Ectodermal cell (in vitro differentiated cells): Measurements from ENCODE around the gene CORIN.

Source experiments
- H3K27ac ChIP-seq: 2 replicates; pipeline ENCODE4 v1.7.0; 2013; ENCODE audit warnings: mild to moderate bottlenecking, low read depth, low read length; ENCODE audit not compliant: insufficient read depth, poor library complexity, severe bottlenecking
- H3K27me3 ChIP-seq: 2 replicates; pipeline ENCODE4 v1.7.0; 2013; ENCODE audit warnings: mild to moderate bottlenecking, low read length; ENCODE audit not compliant: insufficient read depth, control insufficient read depth, poor library complexity, severe bottlenecking
- H3K36me3 ChIP-seq: one replicate; pipeline ENCODE4 v1.7.0; 2013; ENCODE audit warnings: low read length; ENCODE audit not compliant: control insufficient read depth, insufficient read depth
- H3K4me1 ChIP-seq: one replicate; pipeline ENCODE4 v1.7.0; 2013; ENCODE audit warnings: low read length; ENCODE audit not compliant: control insufficient read depth, insufficient read depth
- H3K4me3 ChIP-seq: 2 replicates; pipeline ENCODE4 v1.7.0; 2013; ENCODE audit warnings: low read depth, low read length, control low read depth; ENCODE audit not compliant: insufficient read depth
- H3K9me3 ChIP-seq: 2 replicates; pipeline ENCODE4 v1.7.0; 2013; ENCODE audit warnings: mild to moderate bottlenecking, low read length, moderate library complexity; ENCODE audit not compliant: control insufficient read depth
- WGBS, 2 experiments: methylation state at CpG; one replicate each; pipeline ENCODE4 v1.1.7; 2013; ENCODE audit warnings: missing lambda C conversion rate in 2 of 2; 5-methylcytosine and 5-hydroxymethylcytosine counted together

Gene CORIN

GRCh38 chr4:47836641-47837093 is 1.2 kb downstream of the CORIN start:
- WGBS, 2 experiments: 1% methylated on average over 27 of the region's 27 CpGs
- no peaks in the 10 kb centered on the region for H3K4me1 ChIP-seq
- H3K27ac ChIP-seq: no peak overlapping the region
- peak overlapping the region; percentile 47 for H3K4me3 ChIP-seq
- H3K27me3 ChIP-seq: peaks cover 28% of the 10 kb centered on the region
- H3K9me3 ChIP-seq: no peaks in the 10 kb centered on the region
- no peaks in the 10 kb centered on the region for H3K36me3 ChIP-seq

GRCh38 chr4:47835494-47835893 is 2.4 kb downstream of the CORIN start:
- H3K4me3 ChIP-seq: no peak overlapping the region
- H3K27ac ChIP-seq: no peak overlapping the region
- no peaks in the 10 kb centered on the region for H3K36me3 ChIP-seq
- H3K27me3 ChIP-seq: peaks cover 28% of the 10 kb centered on the region
- H3K9me3 ChIP-seq: no peaks in the 10 kb centered on the region
- no peaks in the 10 kb centered on the region for H3K4me1 ChIP-seq
- WGBS, 2 experiments: 91 to 93% methylated on average over 2 of the region's 2 CpGs

- WGBS, 2 experiments: 90 to 91% methylated on average over 5 of the region's 5 CpGs
- Histone ChIP-seq H3K36me3 (no peaks in the 10 kb centered on the region), H3K27me3 (peaks cover 5% of the 10 kb centered on the region), H3K4me3 (no peak overlapping the region), H3K4me1 (no peaks in the 10 kb centered on the region), H3K9me3 (no peaks in the 10 kb centered on the region), H3K27ac (no peak overlapping the region)
Measured at GRCh38 chr4:47831026-47831679, 6.7 kb downstream of the CORIN start.

GRCh38 chr4:47830265-47831025 is 7.4 kb downstream of the CORIN start:
- no peak overlapping the region for H3K27ac ChIP-seq
- H3K9me3 ChIP-seq: no peaks in the 10 kb centered on the region
- no peaks in the 10 kb centered on the region for H3K27me3 ChIP-seq
- H3K36me3 ChIP-seq: no peaks in the 10 kb centered on the region
- WGBS, 2 experiments: 84 to 94% methylated on average over 3 of the region's 3 CpGs
- H3K4me1 ChIP-seq: peaks cover 3% of the 10 kb centered on the region
- H3K4me3 ChIP-seq: no peak overlapping the region

GRCh38 chr4:47829438-47829837 is 8.4 kb downstream of the CORIN start:
- Histone ChIP-seq H3K27ac (no peak overlapping the region), H3K36me3 (no peaks in the 10 kb centered on the region), H3K4me1 (peaks cover 9% of the 10 kb centered on the region), H3K9me3 (no peaks in the 10 kb centered on the region), H3K27me3 (no peaks in the 10 kb centered on the region), H3K4me3 (no peak overlapping the region)

GRCh38 chr4:47827343-47828047 is 10.4 kb downstream of the CORIN start:
- WGBS, 2 experiments: 88 to 95% methylated on average over 2 of the region's 2 CpGs
- no peaks in the 10 kb centered on the region for H3K9me3 ChIP-seq
- H3K27me3 ChIP-seq: no peaks in the 10 kb centered on the region

GRCh38 chr4:47824840-47825239 is 13.0 kb downstream of the CORIN start:
- 84% methylated on average over 7 of the region's 7 CpGs for WGBS, 2 experiments
- H3K27me3 ChIP-seq: no peaks in the 10 kb centered on the region
- no peak overlapping the region for H3K4me3 ChIP-seq
- H3K36me3 ChIP-seq: no peaks in the 10 kb centered on the region
- peaks cover 9% of the 10 kb centered on the region for H3K4me1 ChIP-seq
- H3K9me3 ChIP-seq: no peaks in the 10 kb centered on the region
- no peak overlapping the region for H3K27ac ChIP-seq

More at GRCh38 chr4:47827343-47828047, 10.4 kb downstream of the CORIN start:
- H3K4me3 ChIP-seq: no peak overlapping the region
- H3K27ac ChIP-seq: no peak overlapping the region
- H3K4me1 ChIP-seq: peaks cover 9% of the 10 kb centered on the region
- no peaks in the 10 kb centered on the region for H3K36me3 ChIP-seq

- Histone ChIP-seq H3K27ac (no peak overlapping the region), H3K4me1 (no peaks in the 10 kb centered on the region), H3K4me3 (no peak overlapping the region), H3K27me3 (no peaks in the 10 kb centered on the region), H3K36me3 (no peaks in the 10 kb centered on the region), H3K9me3 (no peaks in the 10 kb centered on the region)
- WGBS, 2 experiments: 92 to 93% methylated on average over 1 of the region's 1 CpG
Measured at GRCh38 chr4:47819178-47819577, 18.7 kb downstream of the CORIN start.

GRCh38 chr4:47817275-47817674 is 20.6 kb downstream of the CORIN start:
- H3K27ac ChIP-seq: no peak overlapping the region
- H3K36me3 ChIP-seq: no peaks in the 10 kb centered on the region
- H3K4me1 ChIP-seq: no peaks in the 10 kb centered on the region
- H3K27me3 ChIP-seq: no peaks in the 10 kb centered on the region
- H3K9me3 ChIP-seq: no peaks in the 10 kb centered on the region
- H3K4me3 ChIP-seq: no peak overlapping the region

- no peak overlapping the region for H3K4me3 ChIP-seq
- no peaks in the 10 kb centered on the region for H3K9me3 ChIP-seq
Measured at GRCh38 chr4:47816748-47817147, 21.1 kb downstream of the CORIN start.

More at GRCh38 chr4:47816748-47817147, 21.1 kb downstream of the CORIN start:
- H3K27ac ChIP-seq: no peak overlapping the region
- H3K36me3 ChIP-seq: no peaks in the 10 kb centered on the region
- H3K27me3 ChIP-seq: no peaks in the 10 kb centered on the region
- WGBS, 2 experiments: 91 to 93% methylated on average over 2 of the region's 2 CpGs
- H3K4me1 ChIP-seq: no peaks in the 10 kb centered on the region
